Breast epithelium (tissue), 3 donors: ENCODE measurements around the gene REPS2.

Source experiments
- POLR2A ChIP-seq: fragments of 450-650 bp; IDR thresholded peaks from one replicate; pipeline ENCODE4 v1.6.1; 2016; ENCODE audit warnings: antibody characterized with exemption, mild to moderate bottlenecking, moderate library complexity
- POLR2AphosphoS5 ChIP-seq, 3 donors: sonication (generic); formaldehyde crosslinking; IDR thresholded peaks; one replicate each; pipeline ENCODE4 v1.6.1; 2017; ENCODE audit warnings: antibody characterized with exemption in 3 of 3
- TF ChIP-seq, protein P1 (sequence below), 3 donors: fragments of 450-650 bp; IDR thresholded peaks; one replicate each; pipeline ENCODE4 v1.5.1; 2016 to 2017; ENCODE audit warnings: antibody characterized with exemption in 3 of 3, mild to moderate bottlenecking in 3 of 3, moderate library complexity in 3 of 3

DNA sequence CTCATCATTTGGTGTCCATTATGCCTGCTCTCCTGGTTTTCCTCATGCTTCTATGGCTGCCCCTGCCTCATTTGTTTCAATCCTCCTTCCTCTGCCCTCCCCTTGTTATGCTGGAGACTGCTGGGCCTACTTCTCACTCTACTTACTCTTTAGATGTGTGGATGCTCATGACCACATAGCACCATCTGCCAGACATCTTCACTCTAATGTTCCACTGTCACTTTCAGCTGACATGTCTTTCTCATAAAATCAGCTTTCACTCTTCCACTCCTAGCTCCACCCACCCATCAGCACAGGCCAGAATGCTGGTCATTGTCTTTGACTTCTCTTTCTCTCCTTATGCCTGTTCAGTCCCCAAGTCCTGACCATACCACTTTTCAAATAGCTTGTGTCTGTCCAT, 86.8 kb downstream of the REPS2 start:
- TF ChIP-seq, protein P1, sequence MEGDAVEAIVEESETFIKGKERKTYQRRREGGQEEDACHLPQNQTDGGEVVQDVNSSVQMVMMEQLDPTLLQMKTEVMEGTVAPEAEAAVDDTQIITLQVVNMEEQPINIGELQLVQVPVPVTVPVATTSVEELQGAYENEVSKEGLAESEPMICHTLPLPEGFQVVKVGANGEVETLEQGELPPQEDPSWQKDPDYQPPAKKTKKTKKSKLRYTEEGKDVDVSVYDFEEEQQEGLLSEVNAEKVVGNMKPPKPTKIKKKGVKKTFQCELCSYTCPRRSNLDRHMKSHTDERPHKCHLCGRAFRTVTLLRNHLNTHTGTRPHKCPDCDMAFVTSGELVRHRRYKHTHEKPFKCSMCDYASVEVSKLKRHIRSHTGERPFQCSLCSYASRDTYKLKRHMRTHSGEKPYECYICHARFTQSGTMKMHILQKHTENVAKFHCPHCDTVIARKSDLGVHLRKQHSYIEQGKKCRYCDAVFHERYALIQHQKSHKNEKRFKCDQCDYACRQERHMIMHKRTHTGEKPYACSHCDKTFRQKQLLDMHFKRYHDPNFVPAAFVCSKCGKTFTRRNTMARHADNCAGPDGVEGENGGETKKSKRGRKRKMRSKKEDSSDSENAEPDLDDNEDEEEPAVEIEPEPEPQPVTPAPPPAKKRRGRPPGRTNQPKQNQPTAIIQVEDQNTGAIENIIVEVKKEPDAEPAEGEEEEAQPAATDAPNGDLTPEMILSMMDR (IDR thresholded peaks at IDR 0.05), result no peak
- TF ChIP-seq POLR2A, result no peak
- no peak for TF ChIP-seq POLR2AphosphoS5 (IDR thresholded peaks at IDR 0.05)
